Suprapubic skin (tissue), 4 donors: ENCODE data around the gene STXBP1. TPM values are rescaled to one million over a fixed set of nuclear protein-coding genes. Genes with fewer than 3 reads are reported as not detected.
A peak's percentile ranks its signal among the peaks of the same experiment; 100 is the strongest.
"Not testable (repeated sequence)": the region's sequence is repeated elsewhere in the genome, so short reads cannot be mapped to it uniquely, and the experiment has no call there.

Experiments
- DNase-seq, 2 donors: peaks; one replicate each; pipeline ENCODE4 v3.0.0-alpha.2; 2019; ENCODE audit warnings: low spot score in 2 of 2
- H3K27ac ChIP-seq: fragments of 200-600 bp; sonication (generic); one replicate; pipeline ENCODE4 v1.5.1; 2019
- H3K27me3 ChIP-seq: fragments of 200-600 bp; sonication (generic); one replicate; pipeline ENCODE4 v1.5.1; 2019
- H3K36me3 ChIP-seq: fragments of 200-600 bp; sonication (generic); one replicate; pipeline ENCODE4 v1.5.1; 2019
- H3K4me1 ChIP-seq: fragments of 200-600 bp; sonication (generic); one replicate; pipeline ENCODE4 v1.5.1; 2019
- H3K4me3 ChIP-seq: fragments of 200-600 bp; sonication (generic); one replicate; pipeline ENCODE4 v1.5.1; 2019; ENCODE audit warnings: mild to moderate bottlenecking
- H3K9me3 ChIP-seq: fragments of 200-600 bp; sonication (generic); one replicate; pipeline ENCODE4 v1.5.1; 2019
- EP300 ChIP-seq: sonication (generic); formaldehyde crosslinking; IDR thresholded peaks from one replicate; pipeline ENCODE4 v1.6.1; 2017; ENCODE audit warnings: antibody characterized with exemption
- POLR2A ChIP-seq, 2 donors: fragments of 450-650 bp; IDR thresholded peaks; one replicate each; pipeline ENCODE4 v1.6.1; 2017; ENCODE audit warnings: antibody characterized with exemption in 2 of 2, mild to moderate bottlenecking in 2 of 2, moderate library complexity in 2 of 2
- POLR2AphosphoS5 ChIP-seq, 3 donors: sonication (generic); formaldehyde crosslinking; IDR thresholded peaks; one replicate each; pipeline ENCODE4 v1.6.1; 2017; ENCODE audit warnings: antibody characterized with exemption in 3 of 3
- WGBS: methylation state at CpG from one replicate; pipeline ENCODE4 v1.1.5; 2018; 5-methylcytosine and 5-hydroxymethylcytosine counted together
- total RNA-seq, 4 donors: library from RNA; depleted of rRNA; stranded (reverse); fragments of >200 nt; gene quantifications; one replicate each; pipeline ENCODE4 v1.1.0, GENCODE V29; 2016
- TF ChIP-seq, protein P1 (sequence below), 2 donors: fragments of 200-600 bp in 1 of 2; fragments of 450-650 bp in 1 of 2; sonication (generic) in 1 of 2; IDR thresholded peaks; one replicate each; pipeline ENCODE4 v1.5.1; 2016 to 2019; ENCODE audit warnings: antibody characterized with exemption in 2 of 2, mild to moderate bottlenecking in 1 of 2, moderate library complexity in 1 of 2

STXBP1 gene
- total RNA-seq, 4 donors from 2014 or later: 18.4 to 28.2 (median 24.5) TPM

DNA sequence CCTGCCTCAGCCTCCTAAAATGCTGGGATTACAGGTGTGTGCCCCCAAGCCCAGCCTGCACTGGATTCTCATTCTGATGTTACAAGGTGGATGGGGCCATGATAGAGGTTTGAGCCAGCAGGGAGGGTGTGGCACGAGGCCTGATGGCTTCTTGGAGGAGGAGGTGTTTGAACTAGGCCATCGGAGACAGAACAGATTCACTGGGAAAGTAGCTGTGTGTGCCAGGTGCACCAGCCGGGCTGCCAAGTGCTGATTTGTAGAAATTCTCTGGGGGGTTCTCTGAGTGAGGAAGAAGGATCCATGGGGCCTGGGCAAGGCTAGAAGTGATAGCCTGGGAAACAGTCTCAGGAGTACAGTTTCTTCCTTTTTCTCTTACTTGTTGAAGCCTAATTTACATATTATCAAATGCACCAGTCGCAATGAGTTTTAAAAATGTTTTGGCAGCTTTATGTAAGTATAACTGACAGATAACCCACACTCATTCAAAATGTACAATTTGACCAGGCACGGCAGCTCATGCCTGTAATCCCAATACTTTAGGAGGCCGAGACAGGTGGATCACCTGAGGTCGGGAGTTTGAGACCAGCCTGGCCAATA lies 31.1 kb upstream of the STXBP1 start:
- DNase-seq: no peak
- Histone ChIP-seq H3K4me3 (no peak overlapping the region), H3K4me1 (peaks cover 36% of the 10 kb centered on the region), H3K36me3 (no peaks in the 10 kb centered on the region), H3K9me3 (no peaks in the 10 kb centered on the region), H3K27ac (no peak overlapping the region), H3K27me3 (no peaks in the 10 kb centered on the region)
- WGBS: 78% methylated on average over 7 of the region's 7 CpGs
- TF ChIP-seq EP300: no peak
- no peak for TF ChIP-seq POLR2A (IDR thresholded peaks at IDR 0.05)
- TF ChIP-seq POLR2AphosphoS5 (IDR thresholded peaks at IDR 0.05): no peak
- TF ChIP-seq, protein P1, sequence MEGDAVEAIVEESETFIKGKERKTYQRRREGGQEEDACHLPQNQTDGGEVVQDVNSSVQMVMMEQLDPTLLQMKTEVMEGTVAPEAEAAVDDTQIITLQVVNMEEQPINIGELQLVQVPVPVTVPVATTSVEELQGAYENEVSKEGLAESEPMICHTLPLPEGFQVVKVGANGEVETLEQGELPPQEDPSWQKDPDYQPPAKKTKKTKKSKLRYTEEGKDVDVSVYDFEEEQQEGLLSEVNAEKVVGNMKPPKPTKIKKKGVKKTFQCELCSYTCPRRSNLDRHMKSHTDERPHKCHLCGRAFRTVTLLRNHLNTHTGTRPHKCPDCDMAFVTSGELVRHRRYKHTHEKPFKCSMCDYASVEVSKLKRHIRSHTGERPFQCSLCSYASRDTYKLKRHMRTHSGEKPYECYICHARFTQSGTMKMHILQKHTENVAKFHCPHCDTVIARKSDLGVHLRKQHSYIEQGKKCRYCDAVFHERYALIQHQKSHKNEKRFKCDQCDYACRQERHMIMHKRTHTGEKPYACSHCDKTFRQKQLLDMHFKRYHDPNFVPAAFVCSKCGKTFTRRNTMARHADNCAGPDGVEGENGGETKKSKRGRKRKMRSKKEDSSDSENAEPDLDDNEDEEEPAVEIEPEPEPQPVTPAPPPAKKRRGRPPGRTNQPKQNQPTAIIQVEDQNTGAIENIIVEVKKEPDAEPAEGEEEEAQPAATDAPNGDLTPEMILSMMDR (IDR thresholded peaks at IDR 0.05): no peak

DNA sequence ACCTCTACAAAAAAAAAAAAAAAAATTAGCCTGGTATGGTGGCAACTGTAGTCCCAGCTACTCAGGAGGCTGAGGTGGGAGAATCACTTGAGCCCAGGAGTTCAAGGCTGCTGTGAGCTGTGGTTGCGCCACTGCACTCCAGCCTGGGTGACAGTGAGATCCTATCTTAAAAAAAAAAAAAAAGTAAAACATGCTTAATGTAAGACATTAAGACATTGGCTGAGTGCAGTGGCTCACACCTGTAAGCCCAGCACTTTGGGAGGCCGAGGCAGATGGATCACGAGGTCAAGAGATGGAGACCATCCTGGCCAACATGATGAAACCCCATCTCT lies 27.6 kb upstream of the STXBP1 start:
- H3K9me3 ChIP-seq, H3K27me3 ChIP-seq, H3K36me3 ChIP-seq, H3K27ac ChIP-seq, DNase-seq, H3K4me3 ChIP-seq: not testable (repeated sequence)
- peaks cover 26% of the 10 kb centered on the region for H3K4me1 ChIP-seq
- WGBS: 75% methylated on average over 3 of the region's 3 CpGs

DNA sequence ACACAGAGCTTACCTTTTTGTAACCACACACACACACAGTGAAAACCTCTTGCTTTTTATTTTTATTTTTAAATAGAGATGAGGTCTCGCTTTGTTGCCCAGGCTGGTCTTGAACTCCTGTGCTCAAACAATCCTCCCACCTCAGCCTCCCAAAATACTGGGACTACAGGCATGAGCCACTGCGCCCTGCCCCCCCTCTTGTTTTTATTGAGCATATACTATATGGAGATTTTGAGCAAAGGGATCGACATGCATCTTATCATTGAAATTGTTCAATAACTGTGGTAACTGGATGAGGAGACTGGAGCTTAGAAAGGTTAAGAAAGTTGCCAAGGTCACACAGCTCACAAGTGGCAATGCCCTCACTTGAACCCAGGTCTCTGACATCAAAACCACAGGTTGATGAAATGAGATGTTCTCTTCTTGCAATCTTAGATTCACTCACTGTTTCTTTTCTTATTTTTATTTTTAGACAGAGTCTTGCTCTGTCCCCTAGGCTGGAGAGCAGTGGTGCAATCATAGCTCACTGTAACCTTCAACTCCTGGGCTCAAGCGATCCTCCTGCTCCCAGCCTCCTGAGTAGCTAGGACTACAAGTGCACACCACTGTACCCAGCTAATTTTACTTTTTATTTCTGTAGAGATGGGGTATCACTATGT lies 26.8 kb upstream of the STXBP1 start:
- no peaks in the 10 kb centered on the region for H3K27me3 ChIP-seq
- no peak overlapping the region for H3K27ac ChIP-seq
- no peaks in the 10 kb centered on the region for H3K36me3 ChIP-seq
- DNase-seq: no peak
- TF ChIP-seq, protein P1 (IDR thresholded peaks at IDR 0.05): no peak
- TF ChIP-seq POLR2A (IDR thresholded peaks at IDR 0.05) (no peak), POLR2AphosphoS5 (IDR thresholded peaks at IDR 0.05) (no peak), EP300 (no peak)
- H3K9me3 ChIP-seq: no peaks in the 10 kb centered on the region
- peaks cover 23% of the 10 kb centered on the region for H3K4me1 ChIP-seq
- WGBS: 94% methylated on average over 4 of the region's 4 CpGs
- no peak overlapping the region for H3K4me3 ChIP-seq

DNA sequence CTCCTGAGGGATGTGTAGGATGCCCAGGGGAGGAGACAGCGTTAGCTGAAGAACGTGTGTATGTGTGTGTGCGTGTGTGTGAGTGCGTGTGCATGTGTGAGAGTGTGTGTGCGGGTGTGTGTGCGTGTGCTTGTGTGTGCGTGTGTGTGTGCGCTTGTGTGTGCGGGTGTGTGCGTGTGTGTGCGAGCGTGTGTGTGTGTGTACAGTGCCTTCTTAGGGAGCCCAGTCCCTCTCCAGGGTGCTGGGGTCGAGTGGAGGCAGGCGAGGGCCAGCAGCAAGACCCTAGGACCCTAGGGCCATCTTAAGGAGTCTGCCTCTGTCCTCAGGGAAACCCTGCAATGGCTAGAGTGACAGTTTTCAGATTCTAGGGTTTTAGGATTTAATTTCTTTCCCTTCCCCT lies 26.0 kb upstream of the STXBP1 start:
- no peak for DNase-seq
- no peak for TF ChIP-seq POLR2AphosphoS5 (IDR thresholded peaks at IDR 0.05)
- no peaks in the 10 kb centered on the region for H3K27me3 ChIP-seq
- H3K9me3 ChIP-seq: no peaks in the 10 kb centered on the region
- H3K4me1 ChIP-seq: peaks cover 21% of the 10 kb centered on the region
- H3K27ac ChIP-seq: no peak overlapping the region
- H3K36me3 ChIP-seq: no peaks in the 10 kb centered on the region
- WGBS: 74% methylated on average over 14 of the region's 14 CpGs
- H3K4me3 ChIP-seq: no peak overlapping the region

DNA sequence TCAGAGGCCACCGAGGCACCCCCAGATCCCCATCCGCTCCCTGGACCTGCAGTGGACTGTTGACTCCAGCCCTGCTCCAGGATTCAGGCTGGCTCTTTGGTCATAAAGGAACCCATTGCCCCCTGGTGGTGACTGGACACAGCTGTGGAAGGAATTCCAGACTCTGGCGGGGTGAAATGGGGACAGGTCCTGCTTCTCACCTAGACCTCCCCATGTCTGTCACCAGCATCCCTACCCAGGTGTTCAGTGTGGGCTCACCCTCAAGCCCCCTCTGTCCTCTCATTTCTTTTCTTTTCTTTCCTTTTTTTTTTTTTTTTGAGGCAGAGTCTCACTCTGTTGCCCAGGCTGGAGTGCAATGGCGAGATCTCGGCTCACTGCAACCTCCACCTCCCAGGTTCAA lies 25.5 kb upstream of the STXBP1 start:
- no peaks in the 10 kb centered on the region for H3K27me3 ChIP-seq
- peaks cover 21% of the 10 kb centered on the region for H3K4me1 ChIP-seq
- WGBS: 52% methylated on average over 5 of the region's 5 CpGs
- DNase-seq: peak; percentile 87 to 92
- TF ChIP-seq EP300 (no peak), POLR2A (IDR thresholded peaks at IDR 0.05) (no peak), POLR2AphosphoS5 (IDR thresholded peaks at IDR 0.05) (no peak)
- TF ChIP-seq, protein P1 (IDR thresholded peaks at IDR 0.05): peak; percentile 70 to 90
- no peaks in the 10 kb centered on the region for H3K36me3 ChIP-seq
- no peak overlapping the region for H3K27ac ChIP-seq
- no peaks in the 10 kb centered on the region for H3K9me3 ChIP-seq
- H3K4me3 ChIP-seq: no peak overlapping the region

DNA sequence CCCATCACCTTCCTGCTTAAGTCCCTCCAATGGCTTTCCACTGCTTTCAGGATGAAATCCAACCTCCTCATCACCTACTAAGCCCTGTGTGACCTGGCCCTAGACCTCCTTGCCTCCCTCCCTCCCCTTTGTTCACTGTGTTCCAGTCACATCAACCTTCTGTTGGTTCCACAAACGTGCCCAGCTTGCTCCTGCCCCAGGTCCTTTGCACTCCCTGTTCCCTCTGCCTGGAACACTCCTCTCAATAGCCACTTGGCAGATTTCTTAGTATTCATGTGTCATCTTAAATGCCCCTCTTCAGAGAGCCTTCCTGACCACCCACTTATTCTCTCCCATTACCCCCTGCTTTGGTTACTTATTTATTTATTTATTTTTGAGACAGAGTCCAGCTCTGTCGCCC lies 24.1 kb upstream of the STXBP1 start:
- Histone ChIP-seq H3K27me3 (no peaks in the 10 kb centered on the region), H3K9me3 (no peaks in the 10 kb centered on the region), H3K36me3 (no peaks in the 10 kb centered on the region), H3K4me1 (peaks cover 21% of the 10 kb centered on the region), H3K27ac (no peak overlapping the region), H3K4me3 (no peak overlapping the region)
- DNase-seq: no peak
- WGBS: 83% methylated on average over 2 of the region's 2 CpGs
- no peak for TF ChIP-seq POLR2A (IDR thresholded peaks at IDR 0.05)
- no peak for TF ChIP-seq POLR2AphosphoS5 (IDR thresholded peaks at IDR 0.05)
- TF ChIP-seq, protein P1 (IDR thresholded peaks at IDR 0.05): no peak
- no peak for TF ChIP-seq EP300
